ENCODE results near the gene SLC25A3.

Gene SLC25A3

DNA sequence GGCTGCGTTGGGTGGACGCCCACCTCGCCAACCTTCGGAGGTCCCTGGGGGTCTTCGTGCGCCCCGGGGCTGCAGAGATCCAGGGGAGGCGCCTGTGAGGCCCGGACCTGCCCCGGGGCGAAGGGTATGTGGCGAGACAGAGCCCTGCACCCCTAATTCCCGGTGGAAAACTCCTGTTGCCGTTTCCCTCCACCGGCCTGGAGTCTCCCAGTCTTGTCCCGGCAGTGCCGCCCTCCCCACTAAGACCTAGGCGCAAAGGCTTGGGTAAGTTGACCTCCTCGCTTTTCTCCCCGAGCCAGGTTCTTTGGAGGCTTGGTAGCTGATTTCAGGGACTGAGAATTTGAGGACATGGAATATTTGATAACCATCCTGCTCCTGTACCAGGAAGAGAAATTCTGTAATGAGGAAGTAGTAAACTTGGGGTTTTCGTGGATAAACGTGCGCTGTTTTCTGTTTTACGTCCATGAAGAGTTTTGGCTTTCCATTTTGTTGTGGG, 52.1 kb downstream of the SLC25A3 start:
- in situ Hi-C loops (cut with HindIII; ENCODE audit: low pct_ligation_motif_present, low pct_unique_long_range_greater_than_20kb, low sequenced_read_pairs): no loop called here
- peak; percentile 33 for DNase-seq

- in situ Hi-C loops (cut with HindIII; ENCODE audit: low pct_ligation_motif_present, low pct_unique_long_range_greater_than_20kb, low sequenced_read_pairs): no loop called here
- peak; percentile 50 for DNase-seq
Observed at GRCh38 chr12:98646294-98647090, 53.0 kb downstream of the SLC25A3 start.

GRCh38 chr12:98651328-98651727, 57.8 kb downstream of the SLC25A3 start:
- no peak for DNase-seq
- in situ Hi-C loops (cut with HindIII; ENCODE audit: low pct_ligation_motif_present, low pct_unique_long_range_greater_than_20kb, low sequenced_read_pairs): no loop called here

DNA sequence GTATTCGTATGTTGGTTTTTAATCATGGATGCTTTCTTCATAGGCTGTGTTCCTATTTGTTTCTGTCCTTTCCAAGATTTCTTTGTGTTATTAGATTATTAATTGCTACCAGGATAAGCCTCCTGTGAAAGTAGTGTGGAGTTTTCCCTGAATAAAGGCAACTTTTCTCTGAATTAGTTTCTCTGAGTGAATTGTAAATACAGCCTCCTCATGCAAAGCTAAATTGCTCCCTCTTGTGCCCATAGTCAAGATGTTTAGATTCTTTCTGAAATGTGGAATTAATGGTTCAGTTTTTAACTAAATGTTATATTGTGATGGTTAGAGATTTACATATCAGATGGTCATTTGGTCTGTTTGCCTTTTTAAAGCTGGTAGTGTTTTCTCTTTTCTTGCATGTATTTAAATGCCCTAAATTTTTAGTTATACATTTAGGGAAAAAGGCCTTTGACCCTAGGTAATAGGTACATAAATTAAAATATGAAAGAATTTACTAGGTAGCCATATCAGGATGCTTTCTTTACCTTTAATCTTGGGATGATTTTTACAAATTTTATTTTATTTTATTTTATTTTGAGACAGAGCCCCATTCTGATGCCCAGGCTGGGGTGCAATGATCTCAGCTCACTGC, 60.5 kb downstream of the SLC25A3 start:
- in situ Hi-C loops (cut with HindIII; ENCODE audit: low pct_ligation_motif_present, low pct_unique_long_range_greater_than_20kb, low sequenced_read_pairs): no loop called here
- peak; percentile 82 for DNase-seq

All from ACHN (cell line).